ENCODE data around the gene MESP2. TPM values are rescaled to one million over a fixed set of nuclear protein-coding genes. Genes with fewer than 3 reads are reported as not detected.

Gene MESP2
- total RNA-seq, 1 experiment from 2014 or later, result 0.26 TPM

DNA sequence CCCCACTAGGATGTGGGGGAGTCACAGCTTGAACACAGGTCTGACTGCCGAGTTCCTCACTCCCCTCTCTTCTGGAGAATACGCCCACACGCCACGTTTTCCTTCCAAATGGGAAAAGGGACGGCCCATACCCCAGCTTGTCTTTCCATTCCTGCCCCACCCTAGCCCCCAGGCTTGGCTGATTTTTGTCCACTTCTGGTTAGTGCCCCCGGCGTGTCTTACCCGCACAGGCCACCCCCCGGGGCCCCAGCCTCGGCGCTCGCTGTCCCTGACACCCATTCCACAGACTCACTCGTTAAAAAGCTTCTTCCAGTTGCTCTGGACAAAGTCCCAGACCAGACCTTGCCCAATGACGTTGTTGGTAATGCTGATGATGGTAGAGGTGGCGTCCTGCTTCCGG lies 14.5 kb downstream of the MESP2 start:
- H3K4me1 ChIP-seq (ENCODE audit: insufficient read depth, low read length, poor library complexity, severe bottlenecking), result no peaks in the 10 kb centered on the region
- TF ChIP-seq, protein P1, sequence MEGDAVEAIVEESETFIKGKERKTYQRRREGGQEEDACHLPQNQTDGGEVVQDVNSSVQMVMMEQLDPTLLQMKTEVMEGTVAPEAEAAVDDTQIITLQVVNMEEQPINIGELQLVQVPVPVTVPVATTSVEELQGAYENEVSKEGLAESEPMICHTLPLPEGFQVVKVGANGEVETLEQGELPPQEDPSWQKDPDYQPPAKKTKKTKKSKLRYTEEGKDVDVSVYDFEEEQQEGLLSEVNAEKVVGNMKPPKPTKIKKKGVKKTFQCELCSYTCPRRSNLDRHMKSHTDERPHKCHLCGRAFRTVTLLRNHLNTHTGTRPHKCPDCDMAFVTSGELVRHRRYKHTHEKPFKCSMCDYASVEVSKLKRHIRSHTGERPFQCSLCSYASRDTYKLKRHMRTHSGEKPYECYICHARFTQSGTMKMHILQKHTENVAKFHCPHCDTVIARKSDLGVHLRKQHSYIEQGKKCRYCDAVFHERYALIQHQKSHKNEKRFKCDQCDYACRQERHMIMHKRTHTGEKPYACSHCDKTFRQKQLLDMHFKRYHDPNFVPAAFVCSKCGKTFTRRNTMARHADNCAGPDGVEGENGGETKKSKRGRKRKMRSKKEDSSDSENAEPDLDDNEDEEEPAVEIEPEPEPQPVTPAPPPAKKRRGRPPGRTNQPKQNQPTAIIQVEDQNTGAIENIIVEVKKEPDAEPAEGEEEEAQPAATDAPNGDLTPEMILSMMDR (conservative IDR thresholded peaks at IDR 0.05; ENCODE audit: low read depth, low read length), result no peak
- no peak for TF ChIP-seq EZH2 (IDR thresholded peaks at IDR 0.05; ENCODE audit: borderline replicate concordance, low read depth, low read length, poor library complexity, severe bottlenecking)
- no TSS peak for BruUV-seq (replicated peaks)
- no peak overlapping the region for H3K27ac ChIP-seq (ENCODE audit: low read depth, low read length, poor library complexity, severe bottlenecking)
- ChIA-PET POLR2A (ENCODE audit: low non-redundant PET) (no interaction called here), CTCF (no interaction called here)
- no peak for DNase-seq (ENCODE audit: low spot score)
- H3K36me3 ChIP-seq (ENCODE audit: insufficient read depth, low read length, poor library complexity, severe bottlenecking), result no peaks in the 10 kb centered on the region
- H3K4me3 ChIP-seq (ENCODE audit: low read depth, low read length, poor library complexity, severe bottlenecking), result no peak overlapping the region
- no peaks in the 10 kb centered on the region for H3K27me3 ChIP-seq (replicated peaks; ENCODE audit: insufficient read depth, low read depth, low read length, poor library complexity)
- intact Hi-C loops (cut with micrococcal nuclease; ENCODE audit: unreplicated experiment), result no loop called here
- H3K9me3 ChIP-seq (ENCODE audit: low read depth, low read length, poor library complexity, severe bottlenecking), result no peaks in the 10 kb centered on the region

GRCh38 chr15:89792106-89792805 lies 16.1 kb downstream of the MESP2 start:
- no peak overlapping the region for H3K4me3 ChIP-seq (ENCODE audit: low read depth, low read length, poor library complexity, severe bottlenecking)
- intact Hi-C loops (cut with micrococcal nuclease; ENCODE audit: unreplicated experiment), result no loop called here
- H3K27ac ChIP-seq (ENCODE audit: low read depth, low read length, poor library complexity, severe bottlenecking), result no peak overlapping the region
- no peaks in the 10 kb centered on the region for H3K36me3 ChIP-seq (ENCODE audit: insufficient read depth, low read length, poor library complexity, severe bottlenecking)
- CTCF ChIA-PET, result no interaction called here
- no peaks in the 10 kb centered on the region for H3K9me3 ChIP-seq (ENCODE audit: low read depth, low read length, poor library complexity, severe bottlenecking)
- TF ChIP-seq EZH2 (IDR thresholded peaks at IDR 0.05; ENCODE audit: borderline replicate concordance, low read depth, low read length, poor library complexity, severe bottlenecking), result no peak
- TF ChIP-seq, protein P1 (conservative IDR thresholded peaks at IDR 0.05; ENCODE audit: low read depth, low read length), result no peak
- H3K4me1 ChIP-seq (ENCODE audit: insufficient read depth, low read length, poor library complexity, severe bottlenecking), result no peaks in the 10 kb centered on the region
- BruUV-seq (replicated peaks), result no TSS peak
- DNase-seq (ENCODE audit: low spot score), result no peak
- POLR2A ChIA-PET (ENCODE audit: low non-redundant PET), result no interaction called here
- no peaks in the 10 kb centered on the region for H3K27me3 ChIP-seq (replicated peaks; ENCODE audit: insufficient read depth, low read depth, low read length, poor library complexity)

GRCh38 chr15:89794627-89795241 lies 18.6 kb downstream of the MESP2 start:
- POLR2A ChIA-PET (ENCODE audit: low non-redundant PET), result no interaction called here

More at GRCh38 chr15:89794627-89795241, 18.6 kb downstream of the MESP2 start:
- Histone ChIP-seq H3K27ac (ENCODE audit: low read depth, low read length, poor library complexity, severe bottlenecking) (no peak overlapping the region), H3K36me3 (ENCODE audit: insufficient read depth, low read length, poor library complexity, severe bottlenecking) (no peaks in the 10 kb centered on the region), H3K27me3 (replicated peaks; ENCODE audit: insufficient read depth, low read depth, low read length, poor library complexity) (no peaks in the 10 kb centered on the region), H3K4me3 (ENCODE audit: low read depth, low read length, poor library complexity, severe bottlenecking) (no peak overlapping the region), H3K9me3 (ENCODE audit: low read depth, low read length, poor library complexity, severe bottlenecking) (no peaks in the 10 kb centered on the region), H3K4me1 (ENCODE audit: insufficient read depth, low read length, poor library complexity, severe bottlenecking) (no peaks in the 10 kb centered on the region)
- TF ChIP-seq, protein P1 (conservative IDR thresholded peaks at IDR 0.05; ENCODE audit: low read depth, low read length), result no peak
- TF ChIP-seq EZH2 (IDR thresholded peaks at IDR 0.05; ENCODE audit: borderline replicate concordance, low read depth, low read length, poor library complexity, severe bottlenecking), result no peak
- no peak for DNase-seq (ENCODE audit: low spot score)
- CTCF ChIA-PET, result interaction anchor here (0.6 kb wide), 1 partner anchor 1037 kb away, joined by 6 read pairs; no protein-coding TSS in a partner anchor
- BruUV-seq (replicated peaks), result no TSS peak
- intact Hi-C loops (cut with micrococcal nuclease; ENCODE audit: unreplicated experiment), result no loop called here

Measured in A673 (cell line).